ENCODE results near the gene CTBP2. TPM values are rescaled to one million over a fixed set of nuclear protein-coding genes. Genes with fewer than 3 reads are reported as not detected.

The CTBP2 gene
- polyA plus RNA-seq, 1 donor from 2014 or later = 0.50 TPM

DNA sequence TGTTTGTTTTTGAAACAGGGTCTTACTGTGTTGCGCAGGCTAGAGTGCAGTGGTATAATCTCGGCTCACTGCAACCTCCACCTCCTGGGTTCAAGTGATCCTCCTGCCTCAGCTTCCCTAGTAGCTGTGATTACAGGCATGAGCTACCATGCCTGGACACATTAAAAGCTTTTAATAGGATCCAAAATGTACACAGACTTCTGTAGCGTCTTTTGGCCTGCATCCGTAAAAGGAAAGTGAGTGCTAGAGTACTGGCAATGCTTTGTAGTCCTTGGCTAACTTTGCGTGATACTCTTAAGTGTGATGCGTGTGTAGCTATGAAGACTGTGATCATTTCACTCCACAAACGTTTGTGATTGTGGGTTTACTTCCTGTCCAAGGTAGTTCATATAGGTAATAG lies 205.1 kb downstream of the CTBP2 start:
- Mint-ChIP-seq H3K36me3 (peaks cover 11% of the 10 kb centered on the region), H3K4me1 (peaks cover 42 to 47% (median 43%) of the 10 kb centered on the region in 3 donors), H3K4me3 (no peak overlapping the region), H3K9me3 (no peaks in the 10 kb centered on the region), H3K27me3 (no peaks in the 10 kb centered on the region), H3K27ac (no peak overlapping the region)

DNA sequence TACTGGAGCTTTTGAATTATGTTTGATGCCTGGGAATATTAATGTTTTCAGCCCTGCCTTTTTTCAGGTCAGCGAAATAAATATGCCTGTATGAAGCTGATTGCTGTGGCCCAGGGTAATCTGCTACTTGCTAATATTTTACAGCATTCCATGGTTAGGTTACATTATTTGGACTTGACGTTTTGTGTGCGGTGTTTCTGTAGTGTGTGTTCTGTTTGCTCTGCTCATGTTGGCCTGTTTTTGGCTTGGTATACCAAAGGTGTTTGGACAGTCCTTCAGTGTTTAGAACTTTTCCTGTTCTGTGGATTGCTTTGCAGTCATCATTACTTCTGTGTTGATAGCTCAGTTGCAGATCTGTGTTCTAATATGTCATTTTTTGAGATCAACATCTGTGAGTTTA lies 206.9 kb downstream of the CTBP2 start:
- Mint-ChIP-seq H3K36me3 (peaks cover 12% of the 10 kb centered on the region), H3K9me3 (peaks cover 0 to under 1% (median 0%) of the 10 kb centered on the region in 3 donors), H3K4me1 (peaks cover 36 to 45% (median 37%) of the 10 kb centered on the region in 3 donors), H3K27ac (peak overlapping the region in 1 of 3 donors; percentile 55), H3K4me3 (no peak overlapping the region), H3K27me3 (no peaks in the 10 kb centered on the region)

DNA sequence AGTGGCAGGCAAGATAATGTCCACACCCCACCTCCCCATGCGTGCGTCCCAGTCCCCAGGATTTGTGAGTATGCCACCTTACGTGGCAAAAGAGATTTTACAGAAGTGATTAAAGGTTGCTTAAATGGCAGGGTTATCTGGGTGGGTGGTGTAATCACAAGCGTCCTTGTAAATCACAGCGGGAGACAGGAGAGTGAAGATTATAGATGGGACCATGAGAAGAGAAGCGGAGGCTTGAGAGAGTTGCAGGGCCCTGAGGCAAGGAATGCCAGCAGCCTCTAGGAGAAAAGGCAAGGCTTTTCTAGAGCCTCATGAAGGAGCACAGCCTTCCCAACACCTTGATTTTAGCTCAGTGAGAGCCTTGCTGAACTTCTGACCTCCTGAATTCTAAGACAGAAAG lies 208.2 kb downstream of the CTBP2 start:
- Mint-ChIP-seq H3K9me3 (peaks cover 0 to 2% (median 1%) of the 10 kb centered on the region in 3 donors), H3K36me3 (peaks cover 18% of the 10 kb centered on the region), H3K4me3 (no peak overlapping the region), H3K27ac (peak overlapping the region in 1 of 3 donors; percentile 78), H3K4me1 (peaks cover 27 to 43% (median 29%) of the 10 kb centered on the region in 3 donors), H3K27me3 (no peaks in the 10 kb centered on the region)

DNA sequence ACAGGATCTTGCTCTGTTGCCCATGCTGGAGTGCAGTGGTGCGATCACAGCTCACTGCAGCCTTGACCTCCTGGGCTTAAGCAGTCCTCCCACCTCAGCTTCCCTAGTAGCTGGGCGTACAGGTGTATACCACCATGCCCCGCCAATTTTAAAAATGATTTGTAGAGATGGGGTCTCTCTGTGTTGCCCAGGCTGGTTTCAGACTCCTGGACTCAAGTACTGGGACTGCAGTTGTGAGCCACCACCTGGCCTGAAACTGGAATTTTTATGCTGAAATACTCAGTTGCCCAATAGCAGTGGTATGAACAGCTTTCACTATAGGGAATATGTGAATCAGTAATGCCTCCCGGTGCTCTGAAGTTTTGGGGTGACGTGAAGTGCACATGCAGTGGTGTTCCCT lies 210.8 kb downstream of the CTBP2 start:
- no peak overlapping the region for H3K4me3 Mint-ChIP-seq
- peak overlapping the region in 1 of 3 donors; percentile 63 for H3K27ac Mint-ChIP-seq
- peaks cover 17% of the 10 kb centered on the region for H3K36me3 Mint-ChIP-seq
- H3K27me3 Mint-ChIP-seq = no peaks in the 10 kb centered on the region
- peaks cover 0 to 2% (median 1%) of the 10 kb centered on the region in 3 donors for H3K9me3 Mint-ChIP-seq
- peaks cover 22 to 43% (median 24%) of the 10 kb centered on the region in 3 donors for H3K4me1 Mint-ChIP-seq

DNA sequence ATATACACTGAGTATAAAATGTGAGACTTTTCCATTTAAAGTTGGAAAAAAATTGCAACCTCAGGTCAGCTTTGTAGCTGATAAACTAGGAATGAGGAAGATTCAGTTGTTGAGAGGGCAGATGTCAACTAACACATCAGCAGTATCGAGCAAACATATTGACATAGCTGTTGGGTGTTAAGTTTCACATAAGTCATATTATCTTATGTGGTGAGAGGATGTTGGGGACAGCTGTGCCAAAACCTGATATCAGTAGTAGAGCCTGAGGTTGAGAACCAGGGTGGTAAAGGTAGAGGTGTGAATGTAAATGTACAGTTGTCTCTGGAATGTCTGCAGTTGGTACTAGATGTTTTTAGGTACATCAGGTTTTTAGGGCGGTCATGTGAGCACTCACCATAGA lies 213.4 kb downstream of the CTBP2 start:
- Mint-ChIP-seq H3K27ac (no peak overlapping the region), H3K36me3 (peaks cover 14% of the 10 kb centered on the region), H3K27me3 (no peaks in the 10 kb centered on the region), H3K4me1 (peaks cover 18 to 47% (median 36%) of the 10 kb centered on the region in 3 donors), H3K4me3 (no peak overlapping the region), H3K9me3 (peaks cover 0 to 2% (median 1%) of the 10 kb centered on the region in 3 donors)

DNA sequence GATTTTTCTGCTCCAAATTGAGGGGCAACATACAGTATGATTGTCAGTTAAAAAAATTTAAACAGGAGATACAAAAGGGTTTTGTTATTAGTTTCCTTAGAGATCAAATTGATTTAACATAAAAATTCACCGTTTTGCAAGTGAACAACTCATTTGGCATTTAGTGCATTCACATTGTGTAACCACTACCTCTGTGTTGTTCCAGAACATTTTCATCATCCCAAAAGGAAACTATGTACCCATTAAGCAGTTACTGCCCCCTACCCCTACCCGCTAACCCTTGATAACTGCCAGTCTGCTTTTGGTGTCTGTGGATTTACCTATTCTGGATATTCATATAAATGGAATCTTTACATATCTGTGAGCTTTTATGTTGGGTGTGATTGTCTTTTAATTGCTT lies 215.4 kb downstream of the CTBP2 start:
- no peaks in the 10 kb centered on the region for H3K27me3 Mint-ChIP-seq
- H3K4me1 Mint-ChIP-seq = peaks cover 27 to 56% (median 43%) of the 10 kb centered on the region in 3 donors
- H3K27ac Mint-ChIP-seq = peak overlapping the region in 1 of 3 donors; percentile 44
- peaks cover 14% of the 10 kb centered on the region for H3K36me3 Mint-ChIP-seq
- H3K4me3 Mint-ChIP-seq = no peak overlapping the region
- H3K9me3 Mint-ChIP-seq = peaks cover 0 to 2% (median 1%) of the 10 kb centered on the region in 3 donors

DNA sequence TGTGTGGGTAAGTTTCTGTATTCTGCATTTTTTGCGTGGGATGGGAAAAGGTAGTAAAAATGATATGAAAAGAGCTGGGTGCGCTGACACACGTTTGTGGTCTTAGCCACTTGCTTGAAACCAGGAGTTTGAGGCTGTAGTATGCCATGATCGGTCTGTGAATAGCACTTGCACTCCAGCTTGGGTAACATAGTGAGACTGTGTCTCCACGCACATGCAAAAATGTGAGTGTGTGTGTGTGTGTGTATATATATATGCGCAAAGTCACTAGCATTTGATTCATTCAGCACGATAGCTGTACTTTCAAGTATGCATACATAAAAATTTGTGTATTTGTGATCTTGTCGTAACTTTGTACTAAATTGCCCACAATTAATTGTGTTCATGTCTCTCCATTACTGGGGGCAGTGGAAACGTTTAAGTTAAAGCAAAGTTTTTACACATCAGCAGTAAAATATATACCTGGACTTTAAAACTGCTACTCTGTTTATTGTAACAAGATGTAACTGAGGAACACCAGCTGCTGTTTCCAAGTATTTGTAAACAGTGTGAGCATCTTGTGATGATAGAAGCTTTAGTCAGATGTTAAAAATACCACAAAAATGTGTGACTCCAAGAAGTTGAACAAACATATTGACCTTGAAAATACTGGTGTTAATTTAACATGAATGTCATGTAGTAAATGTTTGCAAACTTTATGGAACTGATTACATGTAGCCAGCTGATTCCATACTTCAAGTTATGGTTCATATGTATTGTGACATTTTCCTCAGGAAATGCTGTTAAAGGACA lies 216.9 kb downstream of the CTBP2 start:
- H3K9me3 Mint-ChIP-seq = peaks cover 0 to 2% (median 1%) of the 10 kb centered on the region in 3 donors

DNA sequence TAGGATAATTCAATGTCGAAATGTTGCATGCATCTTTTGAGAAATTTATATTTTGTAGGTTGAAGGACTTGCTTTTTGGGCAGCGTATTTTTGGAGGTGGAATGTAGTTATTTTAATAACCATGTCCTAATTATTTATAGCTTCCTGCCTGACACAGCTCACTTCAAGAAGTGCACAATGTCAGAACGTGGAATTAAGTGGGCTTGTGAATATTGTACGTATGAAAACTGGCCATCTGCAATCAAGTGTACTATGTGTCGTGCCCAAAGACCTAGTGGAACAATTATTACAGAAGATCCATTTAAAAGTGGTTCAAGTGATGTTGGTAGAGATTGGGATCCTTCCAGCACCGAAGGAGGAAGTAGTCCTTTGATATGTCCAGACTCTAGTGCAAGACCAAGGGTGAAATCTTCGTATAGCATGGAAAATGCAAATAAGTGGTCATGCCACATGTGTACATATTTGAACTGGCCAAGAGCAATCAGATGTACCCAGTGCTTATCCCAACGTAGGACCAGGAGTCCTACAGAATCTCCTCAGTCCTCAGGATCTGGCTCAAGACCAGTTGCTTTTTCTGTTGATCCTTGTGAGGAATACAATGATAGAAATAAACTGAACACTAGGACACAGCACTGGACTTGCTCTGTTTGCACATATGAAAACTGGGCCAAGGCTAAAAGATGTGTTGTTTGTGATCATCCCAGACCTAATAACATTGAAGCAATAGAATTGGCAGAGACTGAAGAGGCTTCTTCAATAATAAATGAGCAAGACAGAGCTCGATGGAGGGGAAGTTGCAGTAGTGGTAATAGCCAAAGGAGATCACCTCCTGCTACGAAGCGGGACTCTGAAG lies 217.8 kb downstream of the CTBP2 start:
- Mint-ChIP-seq H3K4me3 (peak overlapping the region in 1 of 4 donors; percentile 55), H3K27ac (peak overlapping the region in 1 of 3 donors; percentile 63), H3K36me3 (peaks cover 5% of the 10 kb centered on the region), H3K4me1 (peaks cover 24 to 49% (median 46%) of the 10 kb centered on the region in 3 donors), H3K27me3 (no peaks in the 10 kb centered on the region), H3K9me3 (no peaks in the 10 kb centered on the region)

More for the DNA sequence above, 216.9 kb downstream of the CTBP2 start:
- peaks cover 24 to 53% (median 44%) of the 10 kb centered on the region in 3 donors for H3K4me1 Mint-ChIP-seq
- H3K36me3 Mint-ChIP-seq = peaks cover 12% of the 10 kb centered on the region
- no peaks in the 10 kb centered on the region for H3K27me3 Mint-ChIP-seq
- no peak overlapping the region for H3K4me3 Mint-ChIP-seq
- H3K27ac Mint-ChIP-seq = no peak overlapping the region

DNA sequence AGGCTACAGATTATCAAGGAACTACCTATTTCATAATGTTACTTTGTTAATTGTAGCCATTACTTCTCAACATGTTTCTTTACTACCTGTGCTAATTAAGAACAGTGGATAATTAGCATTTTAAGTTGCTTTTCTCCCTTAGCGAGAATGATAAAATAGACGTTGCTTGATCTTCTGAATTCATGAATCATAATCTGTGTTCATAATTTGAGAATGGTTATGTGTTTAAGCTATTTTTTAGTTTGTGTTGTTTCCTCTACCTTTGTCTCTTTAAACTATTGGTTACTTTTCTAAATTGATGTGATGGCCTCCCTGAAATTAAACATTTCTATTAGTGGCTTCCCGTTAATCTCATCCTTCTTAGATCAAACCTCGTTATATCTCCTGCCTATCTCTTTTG lies 218.5 kb downstream of the CTBP2 start, which contains the start of gene ZRANB1:
Gene ZRANB1, plus strand, starts transcription at position 301 of the 400 bp plus-strand sequence. CDS start 371 bp downstream, outside the sequence.
- peaks cover 5% of the 10 kb centered on the region for H3K36me3 Mint-ChIP-seq
- no peaks in the 10 kb centered on the region for H3K27me3 Mint-ChIP-seq
- H3K4me1 Mint-ChIP-seq = peaks cover 22 to 46% (median 44%) of the 10 kb centered on the region in 3 donors
- H3K9me3 Mint-ChIP-seq = no peaks in the 10 kb centered on the region
- H3K27ac Mint-ChIP-seq = peak within 1 kb of the TSS in 1 of 3 donors; percentile 63
- peak within 1 kb of the TSS in 1 of 4 donors; percentile 55 for H3K4me3 Mint-ChIP-seq

DNA sequence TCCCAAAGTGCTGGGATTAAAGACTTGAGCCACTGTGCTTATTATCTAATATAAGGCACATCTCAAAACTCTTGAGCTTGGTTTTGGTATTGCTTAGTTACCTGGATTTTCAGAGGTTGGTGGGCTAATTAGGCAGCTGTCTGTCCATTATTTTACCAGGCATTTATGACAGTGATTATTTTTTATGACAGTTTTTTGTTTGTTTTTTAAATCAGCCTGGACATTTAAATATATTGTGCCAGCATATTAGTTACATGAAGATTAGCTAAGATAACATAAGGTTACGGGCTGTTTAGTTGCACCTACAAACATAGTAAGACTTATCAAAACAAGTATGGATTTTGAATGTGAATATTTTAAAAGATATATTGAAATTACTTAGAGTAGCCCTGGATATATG lies 221.1 kb downstream of the CTBP2 start:
- no peaks in the 10 kb centered on the region for H3K9me3 Mint-ChIP-seq
- H3K27ac Mint-ChIP-seq = no peak overlapping the region
- H3K36me3 Mint-ChIP-seq = peaks cover 5% of the 10 kb centered on the region
- peaks cover 28 to 59% (median 51%) of the 10 kb centered on the region in 3 donors for H3K4me1 Mint-ChIP-seq
- no peak overlapping the region for H3K4me3 Mint-ChIP-seq
- H3K27me3 Mint-ChIP-seq = no peaks in the 10 kb centered on the region

DNA sequence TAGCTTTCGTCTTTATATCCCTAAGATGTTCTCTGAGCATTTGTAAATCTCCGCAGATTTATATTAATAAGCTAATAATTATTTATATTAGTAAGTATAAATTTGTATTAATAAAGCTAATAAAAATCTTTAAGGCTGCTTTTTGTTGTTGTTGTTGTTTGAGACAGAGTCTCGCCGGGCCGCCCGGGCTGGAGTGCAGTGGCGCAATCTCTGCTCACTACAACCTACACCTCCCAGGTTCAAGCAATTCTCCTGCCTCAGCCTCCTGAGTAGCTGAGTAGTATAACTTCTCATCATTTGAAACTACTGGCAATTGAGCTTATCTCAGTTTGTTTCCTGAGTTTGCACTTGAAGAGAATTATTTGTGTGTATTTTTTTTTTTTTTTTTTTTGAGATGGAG lies 223.6 kb downstream of the CTBP2 start:
- Mint-ChIP-seq H3K4me1 (peaks cover 29 to 48% (median 46%) of the 10 kb centered on the region in 3 donors), H3K27ac (no peak overlapping the region), H3K9me3 (peaks cover 0 to 2% (median 2%) of the 10 kb centered on the region in 3 donors), H3K36me3 (peaks cover 4% of the 10 kb centered on the region), H3K27me3 (no peaks in the 10 kb centered on the region), H3K4me3 (no peak overlapping the region)

DNA sequence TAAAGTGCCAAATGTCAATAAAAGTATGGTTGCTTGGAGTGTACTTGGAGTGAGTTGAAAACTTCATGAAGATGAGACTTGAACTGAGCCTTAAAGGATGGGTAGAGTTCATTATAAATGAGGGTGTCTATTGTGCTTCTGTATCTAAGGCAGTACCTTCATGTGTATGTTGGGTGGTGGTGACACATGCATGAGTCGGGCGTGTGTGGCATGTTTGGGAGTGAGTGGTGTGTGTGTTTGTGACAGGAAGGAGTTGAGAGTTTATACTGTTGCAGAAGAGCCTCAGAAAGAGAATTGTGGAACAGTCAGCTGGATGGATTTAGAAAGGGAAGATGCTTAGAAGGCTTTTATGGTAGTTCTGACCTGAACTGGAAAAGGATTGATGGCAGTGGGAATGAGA lies 224.4 kb downstream of the CTBP2 start:
- Mint-ChIP-seq H3K4me1 (peaks cover 26 to 45% (median 43%) of the 10 kb centered on the region in 3 donors), H3K4me3 (no peak overlapping the region), H3K27ac (peak overlapping the region in 1 of 3 donors; percentile 10), H3K9me3 (peaks cover 0 to 4% (median 2%) of the 10 kb centered on the region in 3 donors), H3K27me3 (no peaks in the 10 kb centered on the region), H3K36me3 (peaks cover 4% of the 10 kb centered on the region)
